Natural killer cell (primary cell): ENCODE data around the gene PTPN21. TPM values are rescaled to one million over a fixed set of nuclear protein-coding genes. Genes with fewer than 3 reads are reported as not detected.

Experiments
- ATAC-seq, 3 donors: fragments of 150-1000 bp in 2 of 3; fragments of 200-7000 bp in 1 of 3; cut with Tn5 transposase; 1 replicate in 1 of 3; 2 replicates in 2 of 3; pipeline ENCODE4 v1.10.0; 2021; ENCODE audit warnings: mild to moderate bottlenecking in 2 of 3, moderate library complexity in 2 of 3
- DNase-seq, 2 donors: peaks; one replicate each; pipeline versions ENCODE4 v3.0.0 to v3.0.0-alpha.2; 2013 to 2021; ENCODE audit warnings: mixed read lengths in 1 of 2
- H3K27ac ChIP-seq: one replicate; pipeline ENCODE4 v1.5.1; 2013; ENCODE audit warnings: mild to moderate bottlenecking, low read length
- H3K27me3 ChIP-seq: one replicate; pipeline ENCODE4 v1.6.1; 2013; ENCODE audit warnings: low read length; ENCODE audit not compliant: control insufficient read depth, insufficient read depth
- H3K36me3 ChIP-seq: one replicate; pipeline ENCODE4 v1.6.1; 2013; ENCODE audit warnings: low read length; ENCODE audit not compliant: control insufficient read depth, insufficient read depth
- H3K4me1 ChIP-seq: one replicate; pipeline ENCODE4 v1.6.1; 2013; ENCODE audit warnings: low read length; ENCODE audit not compliant: control insufficient read depth, insufficient read depth
- H3K4me3 ChIP-seq: one replicate; pipeline ENCODE4 v1.5.1; 2013; ENCODE audit warnings: low read length
- H3K9me3 ChIP-seq: one replicate; pipeline ENCODE4 v1.6.1; 2013; ENCODE audit warnings: low read length; ENCODE audit not compliant: control insufficient read depth, insufficient read depth
- H3K27ac Mint-ChIP-seq, 2 donors: one replicate each; pipeline ENCODE4 v1.8.0; 2022; ENCODE audit warnings: mild to moderate bottlenecking in 2 of 2, mixed read lengths in 2 of 2, moderate library complexity in 1 of 2
- H3K27me3 Mint-ChIP-seq, 2 donors: one replicate each; pipeline ENCODE4 v1.8.0; 2022; ENCODE audit warnings: low read depth in 2 of 2, mixed read lengths in 2 of 2
- H3K36me3 Mint-ChIP-seq: one replicate; pipeline ENCODE4 v1.8.0; 2022; ENCODE audit warnings: mixed read lengths
- H3K4me1 Mint-ChIP-seq, 2 donors: one replicate each; pipeline ENCODE4 v1.8.0; 2022; ENCODE audit warnings: mixed read lengths in 2 of 2
- H3K4me3 Mint-ChIP-seq: one replicate; pipeline ENCODE4 v1.8.0; 2022; ENCODE audit warnings: mild to moderate bottlenecking, moderate library complexity, mixed read lengths
- H3K9me3 Mint-ChIP-seq, 2 donors: one replicate each; pipeline ENCODE4 v1.8.0; 2022; ENCODE audit warnings: mixed read lengths in 2 of 2
- CTCF ChIP-seq: fragments of 200-600 bp; IDR thresholded peaks from one replicate; pipeline ENCODE4 v1.8.0; 2022; ENCODE audit warnings: antibody characterized with exemption
- WGBS: methylation state at CpG from one replicate; pipeline ENCODE4 v1.1.7; 2013; ENCODE audit warnings: missing lambda C conversion rate; ENCODE audit not compliant: insufficient coverage; 5-methylcytosine and 5-hydroxymethylcytosine counted together
- intact Hi-C: fragments of 100-400 bp; cut with micrococcal nuclease; formaldehyde crosslinking; loops from one replicate; pipeline ENCODE4 v1.14.2; 2022
- total RNA-seq, 4 donors: library from RNA; stranded (reverse); fragments of 120-200 nt in 1 of 4; gene quantifications; one replicate each; pipeline versions ENCODE4 v1.2.3 to v1.2.4, GENCODE V29; 2013 to 2022

The PTPN21 gene
- total RNA-seq, 3 donors from 2014 or later (not counting 1 experiment from before 2014, with no cell fraction given), result 0.15 TPM; not detected in 2

GRCh38 chr14:88479574-88479987, 75.2 kb downstream of the PTPN21 start:
- Histone ChIP-seq H3K4me3 (no peak overlapping the region), H3K36me3 (no peaks in the 10 kb centered on the region), H3K9me3 (no peaks in the 10 kb centered on the region), H3K27ac (no peak overlapping the region), H3K27me3 (no peaks in the 10 kb centered on the region), H3K4me1 (no peaks in the 10 kb centered on the region)
- no peak overlapping the region for H3K4me3 Mint-ChIP-seq
- peaks cover 0 to 11% of the 10 kb centered on the region in 2 donors for H3K27me3 Mint-ChIP-seq
- TF ChIP-seq CTCF, result no peak
- H3K4me1 Mint-ChIP-seq, result no peaks in the 10 kb centered on the region
- WGBS, result 95% methylated on average over 40 of the region's 40 CpGs
- H3K9me3 Mint-ChIP-seq, result no peaks in the 10 kb centered on the region
- ATAC-seq (no peak), DNase-seq (no peak)
- no peaks in the 10 kb centered on the region for H3K36me3 Mint-ChIP-seq
- H3K27ac Mint-ChIP-seq, result no peak overlapping the region
- intact Hi-C loops, result no loop called here

- Histone ChIP-seq H3K36me3 (no peaks in the 10 kb centered on the region), H3K27me3 (no peaks in the 10 kb centered on the region), H3K4me1 (no peaks in the 10 kb centered on the region), H3K4me3 (no peak overlapping the region), H3K9me3 (no peaks in the 10 kb centered on the region), H3K27ac (no peak overlapping the region)
- DNase-seq, result no peak
- peaks cover 0 to 11% of the 10 kb centered on the region in 2 donors for H3K27me3 Mint-ChIP-seq
- ATAC-seq, result no peak
- no peaks in the 10 kb centered on the region for H3K9me3 Mint-ChIP-seq
- no peak overlapping the region for H3K27ac Mint-ChIP-seq
- no peaks in the 10 kb centered on the region for H3K36me3 Mint-ChIP-seq
- no peak for TF ChIP-seq CTCF
- intact Hi-C loops, result no loop called here
- 96% methylated on average over 36 of the region's 36 CpGs for WGBS
- H3K4me3 Mint-ChIP-seq, result no peak overlapping the region
- H3K4me1 Mint-ChIP-seq, result no peaks in the 10 kb centered on the region
Observed at GRCh38 chr14:88478931-88479330, 75.9 kb downstream of the PTPN21 start.

- H3K4me1 Mint-ChIP-seq, result no peaks in the 10 kb centered on the region
- H3K4me3 Mint-ChIP-seq, result no peak overlapping the region
- TF ChIP-seq CTCF, result no peak
- H3K27me3 Mint-ChIP-seq, result peaks cover 0 to 11% of the 10 kb centered on the region in 2 donors
- no peaks in the 10 kb centered on the region for H3K4me1 ChIP-seq
- no peak overlapping the region for H3K27ac Mint-ChIP-seq
- no peaks in the 10 kb centered on the region for H3K36me3 Mint-ChIP-seq
- DNase-seq, result no peak
- no peak for ATAC-seq
- no peaks in the 10 kb centered on the region for H3K9me3 ChIP-seq
- over 99% methylated on average over 6 of the region's 6 CpGs for WGBS
- intact Hi-C loops, result no loop called here
- H3K27ac ChIP-seq, result no peak overlapping the region
- H3K36me3 ChIP-seq, result no peaks in the 10 kb centered on the region
- no peaks in the 10 kb centered on the region for H3K27me3 ChIP-seq
- no peaks in the 10 kb centered on the region for H3K9me3 Mint-ChIP-seq
- H3K4me3 ChIP-seq, result no peak overlapping the region
Observed at GRCh38 chr14:88477513-88478250, 77.1 kb downstream of the PTPN21 start.

GRCh38 chr14:88476825-88477224, 78.0 kb downstream of the PTPN21 start:
- H3K27ac ChIP-seq, result no peak overlapping the region
- no peak for DNase-seq
- no peaks in the 10 kb centered on the region for H3K36me3 ChIP-seq
- H3K27me3 ChIP-seq, result no peaks in the 10 kb centered on the region
- H3K9me3 ChIP-seq, result no peaks in the 10 kb centered on the region
- no peak overlapping the region for H3K4me3 ChIP-seq
- TF ChIP-seq CTCF, result no peak
- Mint-ChIP-seq H3K4me1 (no peaks in the 10 kb centered on the region), H3K27ac (no peak overlapping the region), H3K36me3 (no peaks in the 10 kb centered on the region), H3K4me3 (no peak overlapping the region), H3K27me3 (peaks cover 0 to 4% of the 10 kb centered on the region in 2 donors), H3K9me3 (no peaks in the 10 kb centered on the region)
- ATAC-seq, result no peak
- WGBS, result 96% methylated on average over 2 of the region's 2 CpGs
- H3K4me1 ChIP-seq, result no peaks in the 10 kb centered on the region
- intact Hi-C loops, result no loop called here
